ENCODE data around the gene RNF34.

DNA sequence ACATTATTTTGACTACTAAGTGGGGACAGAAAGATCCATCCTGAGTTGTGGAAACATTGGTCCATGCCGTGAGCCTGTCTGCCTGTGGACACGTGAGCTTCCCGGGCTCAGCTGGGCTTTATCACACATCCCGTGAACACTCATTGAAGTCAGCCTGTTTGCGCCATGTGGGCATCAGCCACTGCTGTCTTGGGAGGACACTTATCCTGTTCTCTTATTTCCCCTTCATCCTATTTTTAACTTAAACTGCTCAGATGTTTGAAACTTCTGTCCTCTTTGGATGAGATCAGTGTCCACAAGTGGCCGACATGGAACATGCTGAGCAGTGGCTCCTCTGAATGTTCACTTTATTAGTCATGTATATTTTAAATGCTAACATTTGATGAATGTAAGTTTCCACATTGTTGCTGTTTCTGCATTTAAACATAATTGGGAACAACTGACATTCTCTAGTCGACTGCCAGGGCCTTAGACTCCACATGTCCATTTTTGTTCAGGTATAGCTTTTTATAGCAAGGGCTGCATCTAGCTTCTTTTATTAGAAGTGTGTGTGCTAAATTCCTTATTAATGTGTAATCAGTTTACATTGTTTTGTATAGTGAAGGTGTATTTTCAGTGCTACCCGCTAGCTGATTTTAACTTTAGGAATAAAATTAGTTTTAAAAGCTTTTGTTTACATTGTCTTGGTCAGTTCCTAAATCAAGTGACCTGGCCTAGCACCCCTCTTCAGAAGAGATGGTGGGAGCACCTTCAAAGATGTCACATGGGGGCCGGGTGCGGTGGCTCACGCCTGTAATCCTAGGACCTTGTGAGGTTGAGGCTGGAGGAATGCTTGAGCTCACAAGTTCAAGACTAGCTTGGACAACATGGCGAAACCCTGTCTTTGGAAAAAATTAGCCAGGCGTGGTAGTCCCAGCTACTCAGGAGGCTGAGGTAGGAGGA, 24.0 kb downstream of the RNF34 start:
- TF ChIP-seq YY1 (IDR thresholded peaks at IDR 0.05; ENCODE audit: insufficient read depth, insufficient read length) (no peak), SUZ12 (IDR thresholded peaks at IDR 0.05; ENCODE audit: extremely low read depth, insufficient read depth, insufficient read length) (no peak)
